GM10847 (cell line): Measurements from ENCODE around the gene BMPR2.

ENCODE experiments used
- POLR2A ChIP-seq: IDR thresholded peaks from 2 replicates; pipeline ENCODE4 v1.6.1; 2011; ENCODE audit not compliant: insufficient read length; ENCODE audit errors: extremely low read depth

BMPR2 gene

GRCh38 chr2:202494300-202495229, 118.4 kb downstream of the BMPR2 start:
- no peak for TF ChIP-seq POLR2A

- TF ChIP-seq POLR2A: no peak
These were observed 119.1 kb downstream of the BMPR2 start for GRCh38 chr2:202495230-202495604.

GRCh38 chr2:202508686-202509085, 132.6 kb downstream of the BMPR2 start:
- no peak for TF ChIP-seq POLR2A

- TF ChIP-seq POLR2A: no peak
These were observed 134.8 kb downstream of the BMPR2 start for GRCh38 chr2:202510911-202511310.

- TF ChIP-seq POLR2A: no peak
These were observed 136.0 kb downstream of the BMPR2 start for GRCh38 chr2:202512176-202512575.

- no peak for TF ChIP-seq POLR2A
These were observed 138.6 kb downstream of the BMPR2 start for GRCh38 chr2:202514732-202515131.

GRCh38 chr2:202519453-202519852, 143.3 kb downstream of the BMPR2 start:
- TF ChIP-seq POLR2A: no peak

- TF ChIP-seq POLR2A: no peak
These were observed 145.3 kb downstream of the BMPR2 start for GRCh38 chr2:202521470-202521869.

- no peak for TF ChIP-seq POLR2A
These were observed 153.3 kb downstream of the BMPR2 start for GRCh38 chr2:202529389-202529788.

- no peak for TF ChIP-seq POLR2A
These were observed 153.9 kb downstream of the BMPR2 start for GRCh38 chr2:202530038-202530437.

GRCh38 chr2:202541137-202541536, 165.0 kb downstream of the BMPR2 start:
- TF ChIP-seq POLR2A: no peak

GRCh38 chr2:202542142-202542541, 166.0 kb downstream of the BMPR2 start:
- no peak for TF ChIP-seq POLR2A

GRCh38 chr2:202545523-202545922, 169.4 kb downstream of the BMPR2 start:
- TF ChIP-seq POLR2A: no peak

GRCh38 chr2:202545931-202546330, 169.8 kb downstream of the BMPR2 start:
- TF ChIP-seq POLR2A: no peak

GRCh38 chr2:202548240-202548639, 172.1 kb downstream of the BMPR2 start:
- no peak for TF ChIP-seq POLR2A

GRCh38 chr2:202555356-202555755, 179.2 kb downstream of the BMPR2 start:
- no peak for TF ChIP-seq POLR2A

- TF ChIP-seq POLR2A: no peak
These were observed 184.1 kb downstream of the BMPR2 start for GRCh38 chr2:202560200-202560599.
